ENCODE measurements around the gene C6orf47. TPM values are rescaled to one million over a fixed set of nuclear protein-coding genes. Genes with fewer than 3 reads are reported as not detected.

Gene C6orf47
- total and polyA plus RNA-seq, 2 of the 13 experiments (the other 11 are each of a cell fraction or from before 2014, with no cell fraction given) = 1.7 to 18.1 TPM

DNA sequence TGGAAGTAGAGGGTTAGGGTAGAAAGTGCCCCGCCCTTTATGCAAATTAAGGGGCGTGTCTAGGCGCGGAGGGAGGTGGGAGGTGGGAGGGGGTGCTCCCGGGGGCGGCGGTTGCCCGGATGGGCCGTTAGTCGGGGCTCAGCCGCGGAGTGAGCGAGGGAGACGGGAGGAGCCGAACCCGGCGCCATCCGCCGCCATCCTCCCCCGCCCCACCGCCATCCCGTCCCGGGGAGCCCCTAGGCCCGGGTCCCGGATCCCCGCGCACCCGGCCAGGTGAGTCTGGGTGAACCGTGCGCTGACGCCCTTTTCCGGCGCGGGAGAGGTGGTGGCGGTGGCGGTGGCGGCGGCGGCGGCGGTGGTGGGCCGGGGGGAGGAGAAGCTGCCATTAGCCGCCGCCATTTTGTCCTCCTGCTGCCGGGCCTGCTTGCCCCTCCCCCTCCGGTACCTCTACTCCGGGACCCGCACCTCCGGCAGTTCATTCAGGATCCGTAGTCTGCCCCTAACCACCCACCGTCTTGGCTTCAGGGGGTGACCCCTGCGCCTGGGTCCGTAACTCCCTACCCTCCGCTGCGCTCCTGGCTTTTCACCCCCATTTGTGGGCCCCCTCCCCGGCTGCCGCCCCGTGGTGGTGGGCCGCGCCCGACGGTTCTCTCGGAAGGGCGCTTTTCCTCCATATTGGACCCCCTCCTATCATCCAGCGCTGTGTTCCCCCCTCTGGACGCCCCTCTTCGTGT lies 39.8 kb downstream of the C6orf47 start, which contains the start of gene PRRC2A (continued):
- TF ChIP-seq, protein P1, sequence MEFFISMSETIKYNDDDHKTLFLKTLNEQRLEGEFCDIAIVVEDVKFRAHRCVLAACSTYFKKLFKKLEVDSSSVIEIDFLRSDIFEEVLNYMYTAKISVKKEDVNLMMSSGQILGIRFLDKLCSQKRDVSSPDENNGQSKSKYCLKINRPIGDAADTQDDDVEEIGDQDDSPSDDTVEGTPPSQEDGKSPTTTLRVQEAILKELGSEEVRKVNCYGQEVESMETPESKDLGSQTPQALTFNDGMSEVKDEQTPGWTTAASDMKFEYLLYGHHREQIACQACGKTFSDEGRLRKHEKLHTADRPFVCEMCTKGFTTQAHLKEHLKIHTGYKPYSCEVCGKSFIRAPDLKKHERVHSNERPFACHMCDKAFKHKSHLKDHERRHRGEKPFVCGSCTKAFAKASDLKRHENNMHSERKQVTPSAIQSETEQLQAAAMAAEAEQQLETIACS (CRISPR knock-in tag; IDR thresholded peaks at IDR 0.05) = no peak
- TF ChIP-seq ZNF34 (CRISPR knock-in tag; IDR thresholded peaks at IDR 0.05; ENCODE audit: borderline replicate concordance) = 0 out of 2 replicates have a peak, but pooled peaks have one; percentile 11
- TF ChIP-seq, protein P2, sequence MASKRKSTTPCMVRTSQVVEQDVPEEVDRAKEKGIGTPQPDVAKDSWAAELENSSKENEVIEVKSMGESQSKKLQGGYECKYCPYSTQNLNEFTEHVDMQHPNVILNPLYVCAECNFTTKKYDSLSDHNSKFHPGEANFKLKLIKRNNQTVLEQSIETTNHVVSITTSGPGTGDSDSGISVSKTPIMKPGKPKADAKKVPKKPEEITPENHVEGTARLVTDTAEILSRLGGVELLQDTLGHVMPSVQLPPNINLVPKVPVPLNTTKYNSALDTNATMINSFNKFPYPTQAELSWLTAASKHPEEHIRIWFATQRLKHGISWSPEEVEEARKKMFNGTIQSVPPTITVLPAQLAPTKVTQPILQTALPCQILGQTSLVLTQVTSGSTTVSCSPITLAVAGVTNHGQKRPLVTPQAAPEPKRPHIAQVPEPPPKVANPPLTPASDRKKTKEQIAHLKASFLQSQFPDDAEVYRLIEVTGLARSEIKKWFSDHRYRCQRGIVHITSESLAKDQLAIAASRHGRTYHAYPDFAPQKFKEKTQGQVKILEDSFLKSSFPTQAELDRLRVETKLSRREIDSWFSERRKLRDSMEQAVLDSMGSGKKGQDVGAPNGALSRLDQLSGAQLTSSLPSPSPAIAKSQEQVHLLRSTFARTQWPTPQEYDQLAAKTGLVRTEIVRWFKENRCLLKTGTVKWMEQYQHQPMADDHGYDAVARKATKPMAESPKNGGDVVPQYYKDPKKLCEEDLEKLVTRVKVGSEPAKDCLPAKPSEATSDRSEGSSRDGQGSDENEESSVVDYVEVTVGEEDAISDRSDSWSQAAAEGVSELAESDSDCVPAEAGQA (IDR thresholded peaks at IDR 0.05; ENCODE audit: low read depth) = peak; percentile 89
- TF ChIP-seq, protein P2 (CRISPR knock-in tag; IDR thresholded peaks at IDR 0.05; ENCODE audit: borderline replicate concordance) = peak; percentile 13; the same call in 1 of the 2 replicates
- peak; percentile 73; the same call in 1 of the 2 replicates for TF ChIP-seq ZNF788 (CRISPR knock-in tag; IDR thresholded peaks at IDR 0.05; ENCODE audit: borderline replicate concordance)
- 0 out of 2 replicates have a peak, but pooled peaks have one; percentile 1 for TF ChIP-seq ZNF224 (CRISPR knock-in tag; IDR thresholded peaks at IDR 0.05)
- peak; percentile 39; the same call in 1 of the 2 replicates for TF ChIP-seq ZNF598 (CRISPR knock-in tag; IDR thresholded peaks at IDR 0.05; ENCODE audit: borderline replicate concordance)
- TF ChIP-seq, protein P3, sequence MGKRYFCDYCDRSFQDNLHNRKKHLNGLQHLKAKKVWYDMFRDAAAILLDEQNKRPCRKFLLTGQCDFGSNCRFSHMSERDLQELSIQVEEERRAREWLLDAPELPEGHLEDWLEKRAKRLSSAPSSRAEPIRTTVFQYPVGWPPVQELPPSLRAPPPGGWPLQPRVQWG (CRISPR knock-in tag; IDR thresholded peaks at IDR 0.05; ENCODE audit: borderline replicate concordance, low read depth) = no peak
- peak; percentile 69; the same call in 1 of the 2 replicates for TF ChIP-seq ZNF563 (CRISPR knock-in tag; IDR thresholded peaks at IDR 0.05)
- TF ChIP-seq ISL2 (CRISPR knock-in tag; IDR thresholded peaks at IDR 0.05) = no peak; the same call in 1 of the 2 replicates
- TF ChIP-seq, protein P4, sequence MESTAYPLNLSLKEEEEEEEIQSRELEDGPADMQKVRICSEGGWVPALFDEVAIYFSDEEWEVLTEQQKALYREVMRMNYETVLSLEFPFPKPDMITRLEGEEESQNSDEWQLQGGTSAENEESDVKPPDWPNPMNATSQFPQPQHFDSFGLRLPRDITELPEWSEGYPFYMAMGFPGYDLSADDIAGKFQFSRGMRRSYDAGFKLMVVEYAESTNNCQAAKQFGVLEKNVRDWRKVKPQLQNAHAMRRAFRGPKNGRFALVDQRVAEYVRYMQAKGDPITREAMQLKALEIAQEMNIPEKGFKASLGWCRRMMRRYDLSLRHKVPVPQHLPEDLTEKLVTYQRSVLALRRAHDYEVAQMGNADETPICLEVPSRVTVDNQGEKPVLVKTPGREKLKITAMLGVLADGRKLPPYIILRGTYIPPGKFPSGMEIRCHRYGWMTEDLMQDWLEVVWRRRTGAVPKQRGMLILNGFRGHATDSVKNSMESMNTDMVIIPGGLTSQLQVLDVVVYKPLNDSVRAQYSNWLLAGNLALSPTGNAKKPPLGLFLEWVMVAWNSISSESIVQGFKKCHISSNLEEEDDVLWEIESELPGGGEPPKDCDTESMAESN (CRISPR knock-in tag; conservative IDR thresholded peaks at IDR 0.05) = no peak; the same call in 1 of the 2 replicates
- TF ChIP-seq, protein P5, sequence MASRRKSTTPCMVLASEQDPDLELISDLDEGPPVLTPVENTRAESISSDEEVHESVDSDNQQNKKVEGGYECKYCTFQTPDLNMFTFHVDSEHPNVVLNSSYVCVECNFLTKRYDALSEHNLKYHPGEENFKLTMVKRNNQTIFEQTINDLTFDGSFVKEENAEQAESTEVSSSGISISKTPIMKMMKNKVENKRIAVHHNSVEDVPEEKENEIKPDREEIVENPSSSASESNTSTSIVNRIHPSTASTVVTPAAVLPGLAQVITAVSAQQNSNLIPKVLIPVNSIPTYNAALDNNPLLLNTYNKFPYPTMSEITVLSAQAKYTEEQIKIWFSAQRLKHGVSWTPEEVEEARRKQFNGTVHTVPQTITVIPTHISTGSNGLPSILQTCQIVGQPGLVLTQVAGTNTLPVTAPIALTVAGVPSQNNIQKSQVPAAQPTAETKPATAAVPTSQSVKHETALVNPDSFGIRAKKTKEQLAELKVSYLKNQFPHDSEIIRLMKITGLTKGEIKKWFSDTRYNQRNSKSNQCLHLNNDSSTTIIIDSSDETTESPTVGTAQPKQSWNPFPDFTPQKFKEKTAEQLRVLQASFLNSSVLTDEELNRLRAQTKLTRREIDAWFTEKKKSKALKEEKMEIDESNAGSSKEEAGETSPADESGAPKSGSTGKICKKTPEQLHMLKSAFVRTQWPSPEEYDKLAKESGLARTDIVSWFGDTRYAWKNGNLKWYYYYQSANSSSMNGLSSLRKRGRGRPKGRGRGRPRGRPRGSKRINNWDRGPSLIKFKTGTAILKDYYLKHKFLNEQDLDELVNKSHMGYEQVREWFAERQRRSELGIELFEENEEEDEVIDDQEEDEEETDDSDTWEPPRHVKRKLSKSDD (CRISPR knock-in tag; IDR thresholded peaks at IDR 0.05; ENCODE audit: low read depth) = peak; percentile 94
- TF ChIP-seq, protein P6, sequence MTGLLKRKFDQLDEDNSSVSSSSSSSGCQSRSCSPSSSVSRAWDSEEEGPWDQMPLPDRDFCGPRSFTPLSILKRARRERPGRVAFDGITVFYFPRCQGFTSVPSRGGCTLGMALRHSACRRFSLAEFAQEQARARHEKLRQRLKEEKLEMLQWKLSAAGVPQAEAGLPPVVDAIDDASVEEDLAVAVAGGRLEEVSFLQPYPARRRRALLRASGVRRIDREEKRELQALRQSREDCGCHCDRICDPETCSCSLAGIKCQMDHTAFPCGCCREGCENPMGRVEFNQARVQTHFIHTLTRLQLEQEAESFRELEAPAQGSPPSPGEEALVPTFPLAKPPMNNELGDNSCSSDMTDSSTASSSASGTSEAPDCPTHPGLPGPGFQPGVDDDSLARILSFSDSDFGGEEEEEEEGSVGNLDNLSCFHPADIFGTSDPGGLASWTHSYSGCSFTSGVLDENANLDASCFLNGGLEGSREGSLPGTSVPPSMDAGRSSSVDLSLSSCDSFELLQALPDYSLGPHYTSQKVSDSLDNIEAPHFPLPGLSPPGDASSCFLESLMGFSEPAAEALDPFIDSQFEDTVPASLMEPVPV (CRISPR knock-in tag; IDR thresholded peaks at IDR 0.05) = no peak; the same call in 1 of the 2 replicates

Data from HepG2 (cell line).